Stomach (tissue), 9 donors: Measurements from ENCODE around the gene NCAPD2. TPM values are rescaled to one million over a fixed set of nuclear protein-coding genes. Genes with fewer than 3 reads are reported as not detected.
A peak's percentile ranks its signal among the peaks of the same experiment; 100 is the strongest.

ENCODE experiments used
- DNase-seq, 2 donors: peaks; one replicate each; pipeline versions ENCODE4 v3.0.0 to v3.0.0-alpha.2; 2013 to 2019
- H3K27ac ChIP-seq, 5 donors: fragments of 200-600 bp in 4 of 5; sonication (generic) in 4 of 5; one replicate each; pipeline ENCODE4 v1.5.1; 2013 to 2019; ENCODE audit warnings: mild to moderate bottlenecking in 1 of 5, moderate library complexity in 1 of 5
- H3K27me3 ChIP-seq, 3 donors: fragments of 200-600 bp; sonication (generic); one replicate each; pipeline ENCODE4 v1.5.1; 2017 to 2019; ENCODE audit warnings: mixed run types in 1 of 3
- H3K36me3 ChIP-seq, 4 donors: fragments of 200-600 bp; sonication (generic); 1 replicate in 3 of 4; 2 replicates in 1 of 4; pipeline ENCODE4 v1.5.1; 2016 to 2019
- H3K4me1 ChIP-seq, 4 donors: fragments of 200-600 bp; sonication (generic); one replicate each; pipeline ENCODE4 v1.5.1; 2016 to 2019
- H3K4me3 ChIP-seq, 4 donors: fragments of 200-600 bp; sonication (generic) in 3 of 4; one replicate each; pipeline ENCODE4 v1.5.1; 2016 to 2019; ENCODE audit warnings: mild to moderate bottlenecking in 1 of 4
- H3K9me3 ChIP-seq, 4 donors: fragments of 200-600 bp; sonication (generic); one replicate each; pipeline ENCODE4 v1.5.1; 2016 to 2019
- EP300 ChIP-seq: sonication (generic); formaldehyde crosslinking; IDR thresholded peaks from one replicate; pipeline ENCODE4 v1.6.1; 2017; ENCODE audit warnings: antibody characterized with exemption
- POLR2A ChIP-seq, 4 donors: fragments of 450-650 bp; IDR thresholded peaks; one replicate each; pipeline ENCODE4 v1.6.1; 2016; ENCODE audit warnings: antibody characterized with exemption in 4 of 4, control low read depth in 2 of 4, mild to moderate bottlenecking in 1 of 4, moderate library complexity in 1 of 4
- POLR2AphosphoS5 ChIP-seq, 3 donors: sonication (generic); formaldehyde crosslinking; IDR thresholded peaks; one replicate each; pipeline ENCODE4 v1.6.1; 2016; ENCODE audit warnings: antibody characterized with exemption in 3 of 3
- WGBS, 5 donors: extraction: QIAGEN DNeasy Blood & Tissue Kit in 3 of 5; methylation state at CpG; one replicate each; pipeline versions ENCODE4 v1.1.5 to v1.1.7; 2013 to 2018; 5-methylcytosine and 5-hydroxymethylcytosine counted together
- intact Hi-C: fragments of 100-400 bp; cut with DNase I; formaldehyde crosslinking; loops from one replicate; pipeline ENCODE4 v1.15.1; 2023; ENCODE audit warnings: low total_unique reads
- polyA plus RNA-seq, 3 donors: library from polyadenylated mRNA; stranded (reverse); fragments of 200-250 nt; gene quantifications; one replicate each; pipeline ENCODE4 v1.2.3, GENCODE V29; 2013
- total RNA-seq, 5 donors: library from RNA; depleted of rRNA; stranded (reverse); fragments of >200 nt; gene quantifications; one replicate each; pipeline versions ENCODE4 v1.1.0 to v1.2.3, GENCODE V29; 2014 to 2016
- TF ChIP-seq, protein P1 (sequence below), 7 experiments: fragments of 450-650 bp in 4 of 7; fragments of 200-600 bp in 3 of 7; sonication (generic) in 3 of 7; IDR thresholded peaks; one replicate each; pipeline ENCODE4 v1.5.1; 2016 to 2019; ENCODE audit warnings: antibody characterized with exemption in 7 of 7, control low read depth in 2 of 7, mild to moderate bottlenecking in 1 of 7
- donor health status: healthy with polysubstance abuse.
- donor health status: Bipolar disorder and iron deficiency.
- donor health status: healthy.

NCAPD2 gene
- total and polyA plus RNA-seq, 8 donors: 8.3 to 105 (median 17.6) TPM

DNA sequence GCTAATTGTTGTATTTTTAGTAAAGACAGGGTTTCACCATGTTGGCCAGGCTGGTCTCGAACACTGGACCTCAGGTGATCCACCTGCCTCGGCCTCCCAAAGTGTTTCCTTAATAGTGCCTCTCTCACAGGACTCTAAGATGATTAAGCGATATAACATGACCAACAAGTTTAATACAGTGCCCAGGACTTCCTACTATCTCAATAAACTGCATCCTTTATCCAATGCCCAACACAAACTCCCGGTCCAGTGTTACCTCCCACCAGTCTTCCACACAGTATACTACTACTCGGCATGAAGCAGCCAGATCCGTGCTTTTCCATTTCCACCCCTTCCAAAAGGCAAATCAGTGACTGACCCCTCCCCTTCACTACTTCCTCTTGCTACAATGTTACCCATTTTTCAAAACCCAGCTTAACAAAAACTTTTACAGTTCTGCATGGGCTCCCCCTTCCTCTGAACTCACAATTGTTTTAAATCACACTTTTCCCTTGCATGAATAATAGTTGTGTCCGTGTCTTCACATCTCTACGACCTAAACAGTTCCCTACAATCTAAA is 73.3 kb downstream of the NCAPD2 start:
- Histone ChIP-seq H3K36me3 (peaks cover 48 to 75% (median 74%) of the 10 kb centered on the region in 4 donors), H3K27me3 (no peaks in the 10 kb centered on the region), H3K4me3 (peak overlapping the region; percentile 72 to 90 (median 82)), H3K4me1 (peaks cover 9 to 29% (median 24%) of the 10 kb centered on the region in 4 donors), H3K9me3 (no peaks in the 10 kb centered on the region), H3K27ac (peak overlapping the region in 4 of 5 donors; percentile 91 to 93 (median 92))
- TF ChIP-seq POLR2AphosphoS5 (IDR thresholded peaks at IDR 0.05) (no peak), POLR2A (IDR thresholded peaks at IDR 0.05) (no peak), EP300 (no peak)
- TF ChIP-seq, protein P1, sequence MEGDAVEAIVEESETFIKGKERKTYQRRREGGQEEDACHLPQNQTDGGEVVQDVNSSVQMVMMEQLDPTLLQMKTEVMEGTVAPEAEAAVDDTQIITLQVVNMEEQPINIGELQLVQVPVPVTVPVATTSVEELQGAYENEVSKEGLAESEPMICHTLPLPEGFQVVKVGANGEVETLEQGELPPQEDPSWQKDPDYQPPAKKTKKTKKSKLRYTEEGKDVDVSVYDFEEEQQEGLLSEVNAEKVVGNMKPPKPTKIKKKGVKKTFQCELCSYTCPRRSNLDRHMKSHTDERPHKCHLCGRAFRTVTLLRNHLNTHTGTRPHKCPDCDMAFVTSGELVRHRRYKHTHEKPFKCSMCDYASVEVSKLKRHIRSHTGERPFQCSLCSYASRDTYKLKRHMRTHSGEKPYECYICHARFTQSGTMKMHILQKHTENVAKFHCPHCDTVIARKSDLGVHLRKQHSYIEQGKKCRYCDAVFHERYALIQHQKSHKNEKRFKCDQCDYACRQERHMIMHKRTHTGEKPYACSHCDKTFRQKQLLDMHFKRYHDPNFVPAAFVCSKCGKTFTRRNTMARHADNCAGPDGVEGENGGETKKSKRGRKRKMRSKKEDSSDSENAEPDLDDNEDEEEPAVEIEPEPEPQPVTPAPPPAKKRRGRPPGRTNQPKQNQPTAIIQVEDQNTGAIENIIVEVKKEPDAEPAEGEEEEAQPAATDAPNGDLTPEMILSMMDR (IDR thresholded peaks at IDR 0.05): no peak
- intact Hi-C loops: no loop called here
- WGBS, 5 donors: 38 to 49% (median 40%) methylated on average over 8 of the region's 8 CpGs
- no peak for DNase-seq

DNA sequence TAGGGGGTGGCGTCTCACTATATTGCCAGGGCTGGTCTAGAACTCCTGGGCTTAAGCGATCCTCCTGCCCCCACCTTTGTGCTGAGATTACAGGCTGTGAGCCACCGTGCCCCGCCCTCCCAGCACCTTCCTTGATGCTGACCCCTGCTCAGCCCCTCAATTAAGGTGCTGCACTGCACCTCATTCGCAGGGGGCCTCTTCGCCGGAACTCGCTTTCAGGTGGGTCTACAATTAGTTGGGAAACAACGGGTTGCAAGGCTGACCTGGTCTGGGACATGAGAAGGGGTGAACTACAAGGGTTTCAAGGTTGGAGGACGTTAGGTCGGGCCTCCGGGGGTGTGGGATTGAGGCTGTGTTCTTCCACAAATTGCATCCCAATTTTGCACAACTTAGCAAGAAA is 75.4 kb downstream of the NCAPD2 start:
- Histone ChIP-seq H3K4me3 (peak overlapping the region in 1 of 4 donors; percentile 83), H3K4me1 (peaks cover 9 to 29% (median 24%) of the 10 kb centered on the region in 4 donors), H3K9me3 (no peaks in the 10 kb centered on the region), H3K27me3 (no peaks in the 10 kb centered on the region), H3K36me3 (peaks cover 56 to 77% (median 75%) of the 10 kb centered on the region in 4 donors), H3K27ac (peak overlapping the region in 3 of 5 donors; percentile 92 to 93 (median 92))
- TF ChIP-seq, protein P1 (IDR thresholded peaks at IDR 0.05): no peak
- TF ChIP-seq EP300 (no peak), POLR2AphosphoS5 (IDR thresholded peaks at IDR 0.05) (no peak), POLR2A (IDR thresholded peaks at IDR 0.05) (no peak)
- DNase-seq: no peak
- intact Hi-C loops: no loop called here
- WGBS, 5 donors: 74 to 80% (median 77%) methylated on average over 12 of the region's 12 CpGs

DNA sequence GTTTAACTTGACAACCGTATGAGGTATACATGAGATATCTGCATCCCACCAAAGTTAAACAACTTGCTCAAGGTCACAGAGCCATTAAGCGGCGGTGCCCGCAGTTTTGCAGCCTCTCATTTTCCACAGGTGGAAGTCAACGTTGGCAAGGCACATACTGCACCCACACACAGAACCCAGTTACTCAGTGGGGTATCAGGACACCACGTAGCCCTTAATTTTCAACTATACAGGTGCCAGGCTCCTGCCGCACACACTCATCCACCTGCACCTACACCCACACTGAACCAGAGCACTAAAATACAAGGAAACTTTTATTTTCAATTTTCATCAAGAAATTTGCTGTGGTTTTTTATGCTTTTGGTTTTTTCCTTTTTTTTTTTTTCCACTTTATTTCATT is 75.9 kb downstream of the NCAPD2 start:
- DNase-seq: peak in 1 of 2 donors; percentile 29
- no peaks in the 10 kb centered on the region for H3K27me3 ChIP-seq
- TF ChIP-seq POLR2A (IDR thresholded peaks at IDR 0.05): no peak
- no peak for TF ChIP-seq POLR2AphosphoS5 (IDR thresholded peaks at IDR 0.05)
- no peak for TF ChIP-seq EP300
- TF ChIP-seq, protein P1 (IDR thresholded peaks at IDR 0.05): no peak
- 57 to 69% (median 62%) methylated on average over 7 of the region's 7 CpGs for WGBS, 5 donors
- H3K36me3 ChIP-seq: peaks cover 56 to 77% (median 75%) of the 10 kb centered on the region in 4 donors
- peaks cover 9 to 29% (median 24%) of the 10 kb centered on the region in 4 donors for H3K4me1 ChIP-seq
- no peak overlapping the region for H3K4me3 ChIP-seq
- no peaks in the 10 kb centered on the region for H3K9me3 ChIP-seq
- H3K27ac ChIP-seq: peak overlapping the region in 3 of 5 donors; percentile 5 to 92 (median 30)
- intact Hi-C loops: no loop called here

DNA sequence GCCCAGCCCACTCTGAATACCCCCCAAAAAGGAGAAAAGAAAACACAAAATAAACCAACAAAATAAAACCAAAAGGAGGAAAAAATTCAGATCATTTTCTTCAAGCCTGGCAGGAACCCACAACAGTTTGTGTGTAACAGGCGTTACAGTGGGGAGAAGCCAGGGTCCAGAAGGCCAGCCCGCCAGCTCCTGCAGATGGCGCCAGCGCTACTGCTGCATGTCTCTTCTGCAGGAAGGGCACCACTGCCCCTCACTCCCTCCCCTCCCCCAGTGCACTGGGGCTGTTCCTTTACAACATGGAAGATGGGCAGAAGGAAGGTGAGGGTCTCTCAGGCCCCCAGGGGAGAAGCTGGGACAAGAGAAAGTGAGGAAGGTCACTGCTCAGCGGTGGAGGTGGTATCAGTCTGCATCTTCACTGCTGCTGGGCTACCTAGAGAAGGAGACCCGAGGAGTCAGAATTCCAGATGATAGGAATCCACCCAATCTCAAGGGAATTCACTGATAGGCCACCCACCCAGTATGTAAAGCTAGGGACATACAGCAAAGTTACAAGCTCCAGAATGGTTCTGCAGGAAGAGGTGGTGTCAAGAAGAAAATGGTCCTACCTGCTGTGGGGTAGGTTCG is 76.5 kb downstream of the NCAPD2 start:
- TF ChIP-seq, protein P1 (IDR thresholded peaks at IDR 0.05): peak in 2 of 7 experiments; percentile 11 to 27
- no peak for TF ChIP-seq EP300
- no peak for TF ChIP-seq POLR2A (IDR thresholded peaks at IDR 0.05)
- no peak for TF ChIP-seq POLR2AphosphoS5 (IDR thresholded peaks at IDR 0.05)
- Histone ChIP-seq H3K4me3 (no peak overlapping the region), H3K4me1 (peaks cover 9 to 29% (median 24%) of the 10 kb centered on the region in 4 donors), H3K9me3 (no peaks in the 10 kb centered on the region), H3K27me3 (no peaks in the 10 kb centered on the region), H3K27ac (peak overlapping the region in 2 of 5 donors; percentile 5 to 92), H3K36me3 (peaks cover 61 to 77% (median 75%) of the 10 kb centered on the region in 4 donors)
- intact Hi-C loops: no loop called here
- DNase-seq: peak; percentile 56 to 79
- WGBS, 5 donors: 42 to 58% (median 55%) methylated on average over 7 of the region's 7 CpGs
